Endodermal cell (in vitro differentiated cells): ENCODE measurements around the gene TNFAIP8L3. TPM values are rescaled to one million over a fixed set of nuclear protein-coding genes. Genes with fewer than 3 reads are reported as not detected.

ENCODE experiments used
- DNase-seq: peaks from one replicate; pipeline ENCODE4 v3.0.0-alpha.2; 2017
- H3K27ac ChIP-seq: 2 replicates; pipeline ENCODE4 v1.5.1; 2013; ENCODE audit warnings: mild to moderate bottlenecking, low read depth, low read length, moderate library complexity
- H3K27me3 ChIP-seq: 2 replicates; pipeline ENCODE4 v1.6.1; 2013; ENCODE audit warnings: mild to moderate bottlenecking, low read length, moderate library complexity; ENCODE audit not compliant: insufficient read depth, control insufficient read depth, poor library complexity, severe bottlenecking
- H3K36me3 ChIP-seq: 2 replicates; pipeline ENCODE4 v1.7.0; 2013; ENCODE audit warnings: mild to moderate bottlenecking, low read length, moderate library complexity; ENCODE audit not compliant: control insufficient read depth, insufficient read depth
- H3K4me1 ChIP-seq: one replicate; pipeline ENCODE4 v1.7.0; 2013; ENCODE audit warnings: low read length; ENCODE audit not compliant: control insufficient read depth, insufficient read depth
- H3K4me3 ChIP-seq: 2 replicates; pipeline ENCODE4 v1.5.1; 2013; ENCODE audit warnings: mild to moderate bottlenecking, low read length, moderate library complexity
- H3K9ac ChIP-seq: 2 replicates; pipeline ENCODE4 v1.6.1; 2013; ENCODE audit warnings: mild to moderate bottlenecking, low read length, moderate library complexity; ENCODE audit not compliant: poor library complexity, severe bottlenecking; ENCODE audit errors: extremely low read depth
- H3K9me3 ChIP-seq: 2 replicates; pipeline ENCODE4 v1.6.1; 2013; ENCODE audit warnings: mild to moderate bottlenecking, low read length, moderate library complexity; ENCODE audit not compliant: control insufficient read depth
- H3K27ac Mint-ChIP-seq: 2 replicates; pipeline ENCODE4 v1.8.0; 2020; ENCODE audit warnings: mixed read lengths
- H3K27me3 Mint-ChIP-seq: 2 replicates; pipeline ENCODE4 v1.8.0; 2021; ENCODE audit warnings: mild to moderate bottlenecking, mixed read lengths; ENCODE audit not compliant: insufficient read depth
- H3K36me3 Mint-ChIP-seq: 2 replicates; pipeline ENCODE4 v1.8.0; 2020; ENCODE audit warnings: low read depth, mixed read lengths
- H3K4me1 Mint-ChIP-seq: 2 replicates; pipeline ENCODE4 v1.8.0; 2020; ENCODE audit warnings: mixed read lengths
- H3K4me3 Mint-ChIP-seq: 2 replicates; pipeline ENCODE4 v1.8.0; 2020; ENCODE audit warnings: mild to moderate bottlenecking, moderate library complexity, mixed read lengths
- H3K9me3 Mint-ChIP-seq: 2 replicates; pipeline ENCODE4 v1.8.0; 2020; ENCODE audit warnings: mild to moderate bottlenecking, mixed read lengths
- CTCF ChIP-seq: fragments of 200-600 bp; sonication (generic); conservative IDR thresholded peaks from 2 replicates; pipeline ENCODE4 v1.5.0; 2021; ENCODE audit warnings: antibody characterized with exemption, mild to moderate bottlenecking
- WGBS, 2 experiments: methylation state at CpG; one replicate each; pipeline versions ENCODE4 v1.1.5 to v1.1.7; 2013; ENCODE audit warnings: missing lambda C conversion rate in 2 of 2, mixed read lengths in 1 of 2; ENCODE audit not compliant: insufficient coverage in 1 of 2, insufficient read length in 1 of 2; 5-methylcytosine and 5-hydroxymethylcytosine counted together
- total RNA-seq, 2 donors: library from RNA; stranded (reverse); fragmentation: NEBNext Ultra II Directional in 1 of 2; extraction: Animal tissue kit (Norgen Biotek cat#: 25700) in 1 of 2; gene quantifications; 2 replicates in 1 of 2; 3 replicates in 1 of 2; pipeline ENCODE4 v1.2.1, GENCODE V29; 2021

TNFAIP8L3 gene
- total RNA-seq, 2 donors from 2014 or later = 0.31 TPM; not detected in 1

DNA sequence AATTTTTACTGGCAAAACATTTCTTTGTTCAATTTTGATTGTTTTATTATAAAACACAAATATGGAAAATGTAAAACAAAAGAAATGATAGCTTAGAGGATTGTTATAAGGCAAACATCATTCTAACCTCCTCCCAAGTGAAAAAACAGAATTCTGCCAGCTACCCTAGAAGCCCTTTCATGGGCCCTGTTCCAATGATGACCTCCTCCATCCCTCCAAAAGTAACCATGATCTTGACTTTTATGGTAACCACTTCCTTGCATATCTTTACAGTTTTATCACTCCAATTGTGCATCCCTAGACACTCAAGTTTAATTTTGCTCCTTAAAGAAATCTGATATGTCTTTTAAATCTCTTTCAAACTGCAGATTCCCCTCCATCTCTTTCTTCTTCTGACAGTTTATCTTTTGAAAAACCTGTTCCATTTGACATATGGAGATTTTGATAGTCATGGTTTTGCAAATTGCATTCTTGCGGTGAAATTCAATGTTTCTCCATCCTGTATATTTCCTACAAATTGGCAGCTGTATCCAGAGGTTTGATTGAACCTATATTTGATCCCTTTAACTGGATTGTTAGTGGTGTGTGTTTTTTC, 27.0 kb upstream of the TNFAIP8L3 start:
- Histone ChIP-seq H3K9ac (no peak overlapping the region), H3K4me3 (no peak overlapping the region), H3K27me3 (no peaks in the 10 kb centered on the region), H3K36me3 (no peaks in the 10 kb centered on the region), H3K27ac (no peak overlapping the region), H3K4me1 (no peaks in the 10 kb centered on the region), H3K9me3 (peaks cover 5% of the 10 kb centered on the region)
- Mint-ChIP-seq H3K27ac (no peak overlapping the region), H3K9me3 (peaks cover 8% of the 10 kb centered on the region), H3K4me3 (no peak overlapping the region), H3K36me3 (no peaks in the 10 kb centered on the region), H3K27me3 (no peaks in the 10 kb centered on the region), H3K4me1 (no peaks in the 10 kb centered on the region)
- TF ChIP-seq CTCF = no peak
- WGBS, 2 experiments = 100% methylated on average over 1 of the region's 1 CpG; no CpG with 5 or more reads in 1 of the 2 experiments
- DNase-seq = no peak

GRCh38 chr15:51121118-51121517, 26.4 kb upstream of the TNFAIP8L3 start:
- H3K27ac ChIP-seq = no peak overlapping the region

DNA sequence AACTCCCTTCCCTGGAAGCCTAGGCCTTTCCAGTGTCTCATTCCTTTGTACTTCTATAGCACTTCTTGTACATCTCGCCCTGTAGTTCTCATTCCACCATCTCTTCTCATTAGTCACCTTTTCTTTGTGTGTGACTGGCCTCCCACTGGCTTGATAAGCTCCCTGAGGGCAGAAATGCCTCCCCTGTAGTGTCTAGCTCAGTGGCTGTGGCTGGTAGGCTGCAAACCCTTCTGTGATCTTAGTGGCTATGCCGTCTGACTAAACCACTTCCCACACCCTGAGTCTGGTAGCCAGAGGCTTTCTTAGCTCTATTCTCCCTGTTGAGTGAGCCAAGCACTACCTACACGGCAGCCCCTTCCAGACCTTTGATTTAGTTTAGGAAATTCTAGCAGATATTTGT, 24.4 kb upstream of the TNFAIP8L3 start:
- H3K36me3 ChIP-seq = no peaks in the 10 kb centered on the region
- H3K4me1 Mint-ChIP-seq = no peaks in the 10 kb centered on the region
- 66 to 89% methylated on average over 1 to 3 of the region's 3 CpGs for WGBS, 2 experiments
- H3K4me1 ChIP-seq = no peaks in the 10 kb centered on the region
- H3K27ac Mint-ChIP-seq = no peak overlapping the region
- no peak overlapping the region for H3K9ac ChIP-seq
- H3K9me3 Mint-ChIP-seq = peaks cover 8% of the 10 kb centered on the region
- H3K9me3 ChIP-seq = no peaks in the 10 kb centered on the region
- TF ChIP-seq CTCF = no peak
- no peak overlapping the region for H3K4me3 ChIP-seq
- DNase-seq = no peak
- no peak overlapping the region for H3K27ac ChIP-seq
- H3K36me3 Mint-ChIP-seq = no peaks in the 10 kb centered on the region
- H3K27me3 Mint-ChIP-seq = no peaks in the 10 kb centered on the region
- H3K27me3 ChIP-seq = no peaks in the 10 kb centered on the region
- H3K4me3 Mint-ChIP-seq = no peak overlapping the region

More at GRCh38 chr15:51121118-51121517, 26.4 kb upstream of the TNFAIP8L3 start:
- no peak overlapping the region for H3K9ac ChIP-seq
- WGBS, 2 experiments = 50 to 81% methylated on average over 1 to 2 of the region's 2 CpGs
- Mint-ChIP-seq H3K4me3 (no peak overlapping the region), H3K27me3 (no peaks in the 10 kb centered on the region), H3K4me1 (no peaks in the 10 kb centered on the region), H3K36me3 (no peaks in the 10 kb centered on the region), H3K27ac (no peak overlapping the region), H3K9me3 (peaks cover 8% of the 10 kb centered on the region)
- DNase-seq = no peak
- no peak for TF ChIP-seq CTCF
- peaks cover 5% of the 10 kb centered on the region for H3K9me3 ChIP-seq
- H3K36me3 ChIP-seq = no peaks in the 10 kb centered on the region
- H3K4me1 ChIP-seq = no peaks in the 10 kb centered on the region
- no peak overlapping the region for H3K4me3 ChIP-seq
- no peaks in the 10 kb centered on the region for H3K27me3 ChIP-seq
